ENCODE measurements around the gene FMO5.

GRCh38 chr1:147260956-147261355 is 35.8 kb upstream of the FMO5 start:
- TF ChIP-seq CTCF (IDR thresholded peaks at IDR 0.05) (no peak), POLR2A (IDR thresholded peaks at IDR 0.05) (no peak)
